ENCODE measurements around the gene INPP5E. TPM values are rescaled to one million over a fixed set of nuclear protein-coding genes. Genes with fewer than 3 reads are reported as not detected.

INPP5E gene, protein sequence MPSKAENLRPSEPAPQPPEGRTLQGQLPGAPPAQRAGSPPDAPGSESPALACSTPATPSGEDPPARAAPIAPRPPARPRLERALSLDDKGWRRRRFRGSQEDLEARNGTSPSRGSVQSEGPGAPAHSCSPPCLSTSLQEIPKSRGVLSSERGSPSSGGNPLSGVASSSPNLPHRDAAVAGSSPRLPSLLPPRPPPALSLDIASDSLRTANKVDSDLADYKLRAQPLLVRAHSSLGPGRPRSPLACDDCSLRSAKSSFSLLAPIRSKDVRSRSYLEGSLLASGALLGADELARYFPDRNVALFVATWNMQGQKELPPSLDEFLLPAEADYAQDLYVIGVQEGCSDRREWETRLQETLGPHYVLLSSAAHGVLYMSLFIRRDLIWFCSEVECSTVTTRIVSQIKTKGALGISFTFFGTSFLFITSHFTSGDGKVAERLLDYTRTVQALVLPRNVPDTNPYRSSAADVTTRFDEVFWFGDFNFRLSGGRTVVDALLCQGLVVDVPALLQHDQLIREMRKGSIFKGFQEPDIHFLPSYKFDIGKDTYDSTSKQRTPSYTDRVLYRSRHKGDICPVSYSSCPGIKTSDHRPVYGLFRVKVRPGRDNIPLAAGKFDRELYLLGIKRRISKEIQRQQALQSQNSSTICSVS
- polyA plus RNA-seq (2013, experiment 1 of 2): 17.9 TPM
- polyA plus RNA-seq (2013, experiment 2 of 2): 17.2 TPM

DNA sequence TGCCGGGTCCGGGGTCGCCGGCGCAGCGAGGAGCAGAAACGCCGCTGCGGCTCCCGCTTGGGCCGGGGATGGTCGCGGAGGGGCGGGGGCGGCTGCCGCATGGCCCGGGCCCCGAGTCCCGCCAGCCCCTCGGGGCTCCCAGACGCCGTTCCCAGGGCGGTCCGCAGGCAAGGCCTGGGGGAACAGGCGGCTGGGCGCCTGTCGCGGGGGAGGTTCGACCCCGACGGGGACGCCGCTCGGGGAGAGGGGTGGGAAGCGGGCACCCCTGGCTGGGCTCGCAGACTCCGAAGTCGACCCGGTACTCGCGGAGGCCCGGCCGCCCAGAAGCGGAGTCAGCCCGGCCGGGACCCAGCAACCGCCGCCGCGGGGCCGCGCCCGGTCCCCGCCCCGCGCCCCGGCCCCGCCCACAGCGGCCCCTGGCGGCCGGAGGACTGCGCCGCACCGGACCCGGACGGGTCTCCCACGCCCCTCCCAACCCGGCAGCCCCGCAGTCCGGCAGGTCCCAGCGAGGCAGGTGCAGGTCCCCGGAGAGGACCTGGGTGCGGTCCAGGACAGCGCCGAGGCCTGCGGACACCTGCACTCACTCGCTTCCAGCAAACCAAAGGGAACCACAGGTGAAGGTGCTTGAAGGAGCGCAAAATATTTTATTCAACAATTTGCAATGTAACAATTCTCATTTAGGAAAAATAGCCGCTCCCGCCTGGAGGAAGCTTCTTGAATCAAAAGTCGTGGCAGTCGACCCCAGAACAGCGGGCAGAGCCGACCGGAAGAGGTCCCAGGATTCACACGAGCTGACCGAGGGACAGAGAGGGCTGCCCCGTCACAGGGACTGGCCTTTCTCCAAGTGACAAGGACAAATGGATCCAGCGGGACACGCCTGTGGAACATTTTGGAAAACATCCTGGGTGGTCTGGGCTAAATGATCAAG lies at the start of gene INPP5E:
Gene INPP5E (minus strand): TSS at position 365 of the 928 bp plus-strand sequence. CDS start 426 bp downstream, outside the sequence.
- Histone ChIP-seq H3K27ac (replicated peaks; ENCODE audit: low read length) (no peak within 1 kb of the TSS), H2AFZ (ENCODE audit: low read length) (peak within 1 kb of the TSS; percentile 97), H2BK5ac (ENCODE audit: low read length) (peak within 1 kb of the TSS; percentile 90), H3K4me3 (ENCODE audit: low read length in 2 of 2) (peak within 1 kb of the TSS; percentile 87 to 96), H3K18ac (ENCODE audit: low read length) (peak within 1 kb of the TSS; percentile 96), H3K4me2 (ENCODE audit: insufficient read depth, low read length, poor library complexity, severe bottlenecking) (peak within 1 kb of the TSS; percentile 95), H3K4ac (ENCODE audit: low read length) (no peak within 1 kb of the TSS), H2AK5ac (ENCODE audit: low read depth, low read length) (peak within 1 kb of the TSS; percentile 47), H3K4me1 (ENCODE audit: control insufficient read depth in 2 of 2, insufficient read depth in 1 of 2, low read depth in 1 of 2, low read length in 2 of 2) (peaks cover 8 to 17% of the 10 kb centered on the region in 2 donors), H2BK120ac (ENCODE audit: low read depth, low read length) (no peak within 1 kb of the TSS), H3K14ac (ENCODE audit: low read length) (peak within 1 kb of the TSS; percentile 89), H4K8ac (ENCODE audit: low read depth, low read length) (no peak within 1 kb of the TSS), H3K27me3 (ENCODE audit: control insufficient read depth in 3 of 3, insufficient read depth in 3 of 3, low read depth in 1 of 3, low read length in 3 of 3) (no peaks in the 10 kb centered on the region), H3K79me1 (ENCODE audit: low read depth, low read length) (peaks cover 18% of the 10 kb centered on the region), H4K91ac (ENCODE audit: low read depth, low read length, poor library complexity) (no peak within 1 kb of the TSS), H2BK15ac (ENCODE audit: low read length) (no peak within 1 kb of the TSS), H3K9me3 (replicated peaks in 1 of 2; ENCODE audit: control insufficient read depth in 2 of 2, insufficient read depth in 1 of 2, low read depth in 1 of 2, low read length in 2 of 2) (no peaks in the 10 kb centered on the region), H2BK12ac (ENCODE audit: low read length) (no peak within 1 kb of the TSS), H3K9ac (ENCODE audit: low read depth, low read length, poor library complexity) (peak within 1 kb of the TSS; percentile 92), H3K23ac (ENCODE audit: low read depth, low read length, poor library complexity) (peak within 1 kb of the TSS; percentile 96), H3K36me3 (replicated peaks in 1 of 2; ENCODE audit: control insufficient read depth in 2 of 2, insufficient read depth in 2 of 2, low read length in 2 of 2) (peaks cover 34 to 80% of the 10 kb centered on the region in 2 donors)
- WGBS, 2 donors (ENCODE audit: extremely low coverage in 2 of 2, insufficient read length in 2 of 2, insufficient replicate concordance in 1 of 2): no CpG with 5 or more reads among the region's 90 CpGs
- peak; percentile 81 for DNase-seq (ENCODE audit: low spot score)

DNA sequence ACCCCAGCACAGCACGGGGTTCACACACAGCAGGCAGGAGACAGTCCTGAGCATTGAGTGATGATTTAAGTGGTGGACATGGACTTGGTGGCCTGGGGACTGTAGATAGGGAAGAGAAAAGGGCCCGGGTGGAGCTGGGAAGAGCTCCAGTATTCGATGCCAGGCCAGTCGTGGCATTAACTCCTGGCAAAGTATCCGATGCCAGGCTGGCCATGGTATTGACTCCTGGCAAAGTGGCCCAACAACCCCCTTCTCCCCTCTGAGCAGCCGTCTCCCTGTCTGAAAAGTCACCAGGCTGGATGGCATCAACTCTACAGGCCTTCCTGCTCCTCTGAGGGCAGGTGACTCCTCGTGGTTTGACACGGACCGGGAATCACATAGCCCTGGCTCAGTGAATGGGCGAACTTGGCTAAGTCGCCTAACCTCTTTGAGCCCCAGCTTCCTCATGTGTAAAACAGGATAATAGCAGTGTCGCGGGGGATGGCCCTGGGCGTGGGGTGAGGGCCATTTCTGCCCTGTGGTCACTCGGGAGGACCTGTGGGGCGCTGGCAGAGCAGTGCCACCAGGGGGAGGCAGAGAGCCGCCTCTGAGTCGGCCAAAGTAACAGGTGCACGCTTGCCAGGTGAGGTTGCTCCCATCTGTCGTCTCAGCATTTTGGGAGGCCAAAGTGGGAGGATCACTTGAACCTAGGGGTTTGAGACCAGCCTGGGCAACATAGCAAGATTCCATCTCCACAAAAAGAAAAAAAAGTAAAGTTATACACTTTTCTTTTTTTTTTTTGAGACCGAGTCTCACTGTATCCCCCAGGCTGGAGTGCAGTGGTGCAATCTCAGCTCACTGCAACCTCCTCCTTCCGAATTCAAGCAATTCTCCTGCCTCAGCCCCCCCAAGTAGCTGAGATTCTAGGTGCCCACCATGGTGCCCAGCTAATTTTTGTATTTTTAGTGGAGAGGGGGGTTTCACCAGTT lies 48.9 kb upstream of the INPP5E start:
- Histone ChIP-seq H2BK12ac (ENCODE audit: low read length) (peak overlapping the region; percentile 86), H3K4ac (ENCODE audit: low read length) (no peak overlapping the region), H4K91ac (ENCODE audit: low read depth, low read length, poor library complexity) (no peak overlapping the region), H3K27me3 (ENCODE audit: control insufficient read depth in 3 of 3, insufficient read depth in 3 of 3, low read depth in 1 of 3, low read length in 3 of 3) (no peaks in the 10 kb centered on the region), H3K4me1 (ENCODE audit: control insufficient read depth in 2 of 2, insufficient read depth in 1 of 2, low read depth in 1 of 2, low read length in 2 of 2) (peaks cover 10 to 26% of the 10 kb centered on the region in 2 donors), H2BK15ac (ENCODE audit: low read length) (peak overlapping the region; percentile 3), H3K14ac (ENCODE audit: low read length) (no peak overlapping the region), H3K4me2 (ENCODE audit: insufficient read depth, low read length, poor library complexity, severe bottlenecking) (no peak overlapping the region), H3K4me3 (ENCODE audit: low read length in 2 of 2) (no peak overlapping the region), H2AFZ (ENCODE audit: low read length) (no peak overlapping the region), H2AK5ac (ENCODE audit: low read depth, low read length) (peak overlapping the region; percentile 82), H3K23ac (ENCODE audit: low read depth, low read length, poor library complexity) (no peak overlapping the region), H3K27ac (replicated peaks; ENCODE audit: low read length) (no peak overlapping the region), H3K18ac (ENCODE audit: low read length) (peak overlapping the region; percentile 8), H3K79me1 (ENCODE audit: low read depth, low read length) (peaks cover 10% of the 10 kb centered on the region), H3K9me3 (replicated peaks in 1 of 2; ENCODE audit: control insufficient read depth in 2 of 2, insufficient read depth in 1 of 2, low read depth in 1 of 2, low read length in 2 of 2) (no peaks in the 10 kb centered on the region), H3K36me3 (replicated peaks in 1 of 2; ENCODE audit: control insufficient read depth in 2 of 2, insufficient read depth in 2 of 2, low read length in 2 of 2) (no peaks in the 10 kb centered on the region), H3K9ac (ENCODE audit: low read depth, low read length, poor library complexity) (peak overlapping the region; percentile 13), H2BK5ac (ENCODE audit: low read length) (peak overlapping the region; percentile 49), H4K8ac (ENCODE audit: low read depth, low read length) (no peak overlapping the region), H2BK120ac (ENCODE audit: low read depth, low read length) (no peak overlapping the region)
- peak; percentile 72 for DNase-seq (ENCODE audit: low spot score)
- WGBS, 2 donors (ENCODE audit: extremely low coverage in 2 of 2, insufficient read length in 2 of 2, insufficient replicate concordance in 1 of 2): no CpG with 5 or more reads among the region's 22 CpGs

DNA sequence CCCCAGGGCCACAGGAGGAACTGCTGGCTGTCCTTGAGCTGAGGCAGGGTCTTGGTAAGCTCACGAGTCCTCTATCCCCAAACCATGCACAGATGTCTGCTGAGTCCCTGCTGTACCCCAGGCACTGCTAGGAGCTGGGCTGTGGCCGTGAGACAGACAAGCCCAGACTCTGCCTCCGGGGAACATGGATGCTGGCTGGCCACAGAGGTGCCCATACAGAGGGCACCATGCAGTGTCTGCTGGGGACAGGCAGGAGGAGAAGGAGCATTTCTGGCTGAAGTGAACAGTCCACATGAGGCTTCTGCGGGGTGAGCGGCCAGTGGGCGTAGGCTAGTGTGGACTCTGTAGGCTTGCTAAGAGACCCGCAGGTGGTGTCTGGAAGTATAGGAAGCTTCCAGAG lies 48.0 kb upstream of the INPP5E start:
- Histone ChIP-seq H4K8ac (ENCODE audit: low read depth, low read length) (peak overlapping the region; percentile 45), H2AFZ (ENCODE audit: low read length) (no peak overlapping the region), H3K4me3 (ENCODE audit: low read length in 2 of 2) (no peak overlapping the region), H3K79me1 (ENCODE audit: low read depth, low read length) (peaks cover 9% of the 10 kb centered on the region), H2BK15ac (ENCODE audit: low read length) (peak overlapping the region; percentile 3), H2BK12ac (ENCODE audit: low read length) (peak overlapping the region; percentile 86), H3K4me1 (ENCODE audit: control insufficient read depth in 2 of 2, insufficient read depth in 1 of 2, low read depth in 1 of 2, low read length in 2 of 2) (peaks cover 5 to 26% of the 10 kb centered on the region in 2 donors), H3K9me3 (replicated peaks in 1 of 2; ENCODE audit: control insufficient read depth in 2 of 2, insufficient read depth in 1 of 2, low read depth in 1 of 2, low read length in 2 of 2) (no peaks in the 10 kb centered on the region), H3K27me3 (ENCODE audit: control insufficient read depth in 3 of 3, insufficient read depth in 3 of 3, low read depth in 1 of 3, low read length in 3 of 3) (no peaks in the 10 kb centered on the region), H4K91ac (ENCODE audit: low read depth, low read length, poor library complexity) (peak overlapping the region; percentile 3), H2AK5ac (ENCODE audit: low read depth, low read length) (peak overlapping the region; percentile 82), H2BK120ac (ENCODE audit: low read depth, low read length) (no peak overlapping the region), H3K14ac (ENCODE audit: low read length) (no peak overlapping the region), H3K18ac (ENCODE audit: low read length) (no peak overlapping the region), H3K4me2 (ENCODE audit: insufficient read depth, low read length, poor library complexity, severe bottlenecking) (no peak overlapping the region), H3K27ac (replicated peaks; ENCODE audit: low read length) (no peak overlapping the region), H3K4ac (ENCODE audit: low read length) (no peak overlapping the region), H3K9ac (ENCODE audit: low read depth, low read length, poor library complexity) (peak overlapping the region; percentile 56), H3K23ac (ENCODE audit: low read depth, low read length, poor library complexity) (no peak overlapping the region), H2BK5ac (ENCODE audit: low read length) (peak overlapping the region; percentile 49), H3K36me3 (replicated peaks in 1 of 2; ENCODE audit: control insufficient read depth in 2 of 2, insufficient read depth in 2 of 2, low read length in 2 of 2) (no peaks in the 10 kb centered on the region)
- no peak for DNase-seq (ENCODE audit: low spot score)
- no CpG with 5 or more reads among the region's 7 CpGs for WGBS, 2 donors (ENCODE audit: extremely low coverage in 2 of 2, insufficient read length in 2 of 2, insufficient replicate concordance in 1 of 2)

Measured in neuronal stem cell (in vitro differentiated cells).